ENCODE data around the gene MAGI2.

Gene MAGI2

GRCh38 chr7:79454361-79454960 is 994 bp upstream of the MAGI2 start:
- ATAC-seq: peak; percentile 45
- TF ChIP-seq ZFP30 (CRISPR knock-in tag; IDR thresholded peaks at IDR 0.05): no peak
- TF ChIP-seq RARB (CRISPR knock-in tag; IDR thresholded peaks at IDR 0.05): no peak
- TF ChIP-seq ZC3H10 (CRISPR knock-in tag; IDR thresholded peaks at IDR 0.05): no peak
- TF ChIP-seq ZNF565 (CRISPR knock-in tag; conservative IDR thresholded peaks at IDR 0.05; ENCODE audit: low read depth): no peak
- no peak for TF ChIP-seq OSR1 (CRISPR knock-in tag; IDR thresholded peaks at IDR 0.05)
- TF ChIP-seq, protein P1, sequence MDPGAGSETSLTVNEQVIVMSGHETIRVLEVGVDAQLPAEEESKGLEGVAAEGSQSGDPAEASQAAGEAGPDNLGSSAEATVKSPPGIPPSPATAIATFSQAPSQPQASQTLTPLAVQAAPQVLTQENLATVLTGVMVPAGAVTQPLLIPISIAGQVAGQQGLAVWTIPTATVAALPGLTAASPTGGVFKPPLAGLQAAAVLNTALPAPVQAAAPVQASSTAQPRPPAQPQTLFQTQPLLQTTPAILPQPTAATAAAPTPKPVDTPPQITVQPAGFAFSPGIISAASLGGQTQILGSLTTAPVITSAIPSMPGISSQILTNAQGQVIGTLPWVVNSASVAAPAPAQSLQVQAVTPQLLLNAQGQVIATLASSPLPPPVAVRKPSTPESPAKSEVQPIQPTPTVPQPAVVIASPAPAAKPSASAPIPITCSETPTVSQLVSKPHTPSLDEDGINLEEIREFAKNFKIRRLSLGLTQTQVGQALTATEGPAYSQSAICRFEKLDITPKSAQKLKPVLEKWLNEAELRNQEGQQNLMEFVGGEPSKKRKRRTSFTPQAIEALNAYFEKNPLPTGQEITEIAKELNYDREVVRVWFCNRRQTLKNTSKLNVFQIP (CRISPR knock-in tag; IDR thresholded peaks at IDR 0.05; ENCODE audit: borderline replicate concordance, low read depth): no peak
- no peak for TF ChIP-seq CSRNP3 (CRISPR knock-in tag; IDR thresholded peaks at IDR 0.05)
- no peak for TF ChIP-seq PPARA (CRISPR knock-in tag; IDR thresholded peaks at IDR 0.05; ENCODE audit: borderline replicate concordance)
- no peak for TF ChIP-seq ZFP3 (CRISPR knock-in tag; IDR thresholded peaks at IDR 0.05)
- TF ChIP-seq GLIS3 (CRISPR knock-in tag; IDR thresholded peaks at IDR 0.05): no peak
- no peak for TF ChIP-seq CSDC2 (CRISPR knock-in tag; IDR thresholded peaks at IDR 0.05)
- no peak for TF ChIP-seq ISL1 (CRISPR knock-in tag; IDR thresholded peaks at IDR 0.05)
- TF ChIP-seq ESRRG (CRISPR knock-in tag; IDR thresholded peaks at IDR 0.05): no peak
- TF ChIP-seq CREB5 (CRISPR knock-in tag; IDR thresholded peaks at IDR 0.05; ENCODE audit: low read depth): no peak
- TF ChIP-seq ZNF8 (CRISPR knock-in tag; IDR thresholded peaks at IDR 0.05): no peak
- TF ChIP-seq SNAI2 (CRISPR knock-in tag; IDR thresholded peaks at IDR 0.05): no peak
- no peak for TF ChIP-seq BACH2 (CRISPR knock-in tag; IDR thresholded peaks at IDR 0.05; ENCODE audit: borderline replicate concordance)

- TF ChIP-seq CSDC2 (CRISPR knock-in tag; IDR thresholded peaks at IDR 0.05) (no peak), SNAI2 (CRISPR knock-in tag; IDR thresholded peaks at IDR 0.05) (no peak), ZFP3 (CRISPR knock-in tag; IDR thresholded peaks at IDR 0.05) (no peak), BACH2 (CRISPR knock-in tag; IDR thresholded peaks at IDR 0.05; ENCODE audit: borderline replicate concordance) (no peak), ZNF8 (CRISPR knock-in tag; IDR thresholded peaks at IDR 0.05) (no peak), ZNF70 (CRISPR knock-in tag; IDR thresholded peaks at IDR 0.05) (no peak), ZC3H10 (CRISPR knock-in tag; IDR thresholded peaks at IDR 0.05) (no peak), ISL1 (CRISPR knock-in tag; IDR thresholded peaks at IDR 0.05) (no peak)
- TF ChIP-seq, protein P2, sequence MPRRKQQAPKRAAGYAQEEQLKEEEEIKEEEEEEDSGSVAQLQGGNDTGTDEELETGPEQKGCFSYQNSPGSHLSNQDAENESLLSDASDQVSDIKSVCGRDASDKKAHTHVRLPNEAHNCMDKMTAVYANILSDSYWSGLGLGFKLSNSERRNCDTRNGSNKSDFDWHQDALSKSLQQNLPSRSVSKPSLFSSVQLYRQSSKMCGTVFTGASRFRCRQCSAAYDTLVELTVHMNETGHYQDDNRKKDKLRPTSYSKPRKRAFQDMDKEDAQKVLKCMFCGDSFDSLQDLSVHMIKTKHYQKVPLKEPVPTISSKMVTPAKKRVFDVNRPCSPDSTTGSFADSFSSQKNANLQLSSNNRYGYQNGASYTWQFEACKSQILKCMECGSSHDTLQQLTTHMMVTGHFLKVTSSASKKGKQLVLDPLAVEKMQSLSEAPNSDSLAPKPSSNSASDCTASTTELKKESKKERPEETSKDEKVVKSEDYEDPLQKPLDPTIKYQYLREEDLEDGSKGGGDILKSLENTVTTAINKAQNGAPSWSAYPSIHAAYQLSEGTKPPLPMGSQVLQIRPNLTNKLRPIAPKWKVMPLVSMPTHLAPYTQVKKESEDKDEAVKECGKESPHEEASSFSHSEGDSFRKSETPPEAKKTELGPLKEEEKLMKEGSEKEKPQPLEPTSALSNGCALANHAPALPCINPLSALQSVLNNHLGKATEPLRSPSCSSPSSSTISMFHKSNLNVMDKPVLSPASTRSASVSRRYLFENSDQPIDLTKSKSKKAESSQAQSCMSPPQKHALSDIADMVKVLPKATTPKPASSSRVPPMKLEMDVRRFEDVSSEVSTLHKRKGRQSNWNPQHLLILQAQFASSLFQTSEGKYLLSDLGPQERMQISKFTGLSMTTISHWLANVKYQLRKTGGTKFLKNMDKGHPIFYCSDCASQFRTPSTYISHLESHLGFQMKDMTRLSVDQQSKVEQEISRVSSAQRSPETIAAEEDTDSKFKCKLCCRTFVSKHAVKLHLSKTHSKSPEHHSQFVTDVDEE (CRISPR knock-in tag; IDR thresholded peaks at IDR 0.05): no peak
- ATAC-seq: no peak
Observed at GRCh38 chr7:79453266-79453557, 255 bp downstream of the MAGI2 start.

DNA sequence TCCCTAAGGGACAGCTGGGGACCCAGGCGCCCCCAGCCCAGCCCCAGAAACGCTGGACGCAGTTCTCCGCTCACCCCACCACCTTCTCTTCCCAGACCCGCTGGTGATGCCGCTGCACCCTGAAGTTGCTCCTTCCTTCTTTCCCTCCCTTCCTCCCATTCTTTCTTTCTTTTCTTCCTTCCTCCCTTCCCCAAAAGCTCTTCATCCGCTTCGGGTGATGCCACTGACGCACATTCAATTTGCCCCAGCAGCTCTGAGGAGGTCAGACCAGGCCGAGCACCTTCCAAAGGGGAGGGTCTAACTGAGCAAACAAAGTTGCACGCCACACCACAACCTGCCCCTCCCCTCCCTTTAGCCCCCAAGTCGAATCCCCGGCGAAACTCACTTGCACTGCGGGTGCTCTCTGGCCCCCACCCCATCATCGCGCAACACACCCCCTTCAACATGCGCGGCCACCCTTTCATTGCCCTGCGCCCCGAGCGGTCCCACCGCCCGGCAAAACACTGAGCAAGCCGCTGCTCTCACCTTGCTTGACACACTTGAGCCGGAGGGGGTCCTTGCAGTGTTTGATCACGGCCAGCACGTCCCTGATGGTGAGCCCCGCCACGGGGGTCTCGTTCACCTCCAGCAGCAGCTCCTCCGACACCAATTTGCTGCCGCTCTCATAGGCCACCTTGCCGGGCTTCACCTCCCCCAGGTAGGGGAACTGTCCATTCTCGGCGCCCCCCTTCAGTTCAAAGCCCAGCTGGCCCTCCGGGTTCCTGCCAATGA is 787 bp downstream of the MAGI2 start:
- ATAC-seq: peak; percentile 28
- no peak for TF ChIP-seq ZFP3 (CRISPR knock-in tag; IDR thresholded peaks at IDR 0.05)
- TF ChIP-seq, protein P1 (CRISPR knock-in tag; IDR thresholded peaks at IDR 0.05; ENCODE audit: borderline replicate concordance, low read depth): no peak
- no peak for TF ChIP-seq ESRRG (CRISPR knock-in tag; IDR thresholded peaks at IDR 0.05)
- no peak for TF ChIP-seq ZNF565 (CRISPR knock-in tag; conservative IDR thresholded peaks at IDR 0.05; ENCODE audit: low read depth)
- TF ChIP-seq CREB5 (CRISPR knock-in tag; IDR thresholded peaks at IDR 0.05; ENCODE audit: low read depth): no peak
- TF ChIP-seq CSDC2 (CRISPR knock-in tag; IDR thresholded peaks at IDR 0.05): no peak
- no peak for TF ChIP-seq ARNTL (CRISPR knock-in tag; IDR thresholded peaks at IDR 0.05; ENCODE audit: borderline replicate concordance, low read depth)
- no peak for TF ChIP-seq ZFP30 (CRISPR knock-in tag; IDR thresholded peaks at IDR 0.05)
- no peak for TF ChIP-seq ZNF8 (CRISPR knock-in tag; IDR thresholded peaks at IDR 0.05)
- TF ChIP-seq GLIS3 (CRISPR knock-in tag; IDR thresholded peaks at IDR 0.05): no peak
- no peak for TF ChIP-seq OSR1 (CRISPR knock-in tag; IDR thresholded peaks at IDR 0.05)
- no peak for TF ChIP-seq TCF4 (CRISPR knock-in tag; IDR thresholded peaks at IDR 0.05; ENCODE audit: borderline replicate concordance)

Measured in SK-N-SH treated with all-trans-retinoic acid at 6 μM for 48 hours (cell line).